Measurements from ENCODE around the gene CCSER1. TPM values are rescaled to one million over a fixed set of nuclear protein-coding genes. Genes with fewer than 3 reads are reported as not detected.

The CCSER1 gene
- total RNA-seq, 1 experiment from 2014 or later: 0.05 TPM

- TF ChIP-seq REST (IDR thresholded peaks at IDR 0.05; ENCODE audit: insufficient read depth in 1 of 2, low read depth in 2 of 2, low read length in 1 of 2): no peak
- no peak for TF ChIP-seq TCF7L2 (IDR thresholded peaks at IDR 0.05; ENCODE audit: low read depth, low read length)
- no peak for TF ChIP-seq SIN3A (IDR thresholded peaks at IDR 0.05; ENCODE audit: borderline replicate concordance, insufficient read depth, low read depth, low read length)
- TF ChIP-seq, protein P1, sequence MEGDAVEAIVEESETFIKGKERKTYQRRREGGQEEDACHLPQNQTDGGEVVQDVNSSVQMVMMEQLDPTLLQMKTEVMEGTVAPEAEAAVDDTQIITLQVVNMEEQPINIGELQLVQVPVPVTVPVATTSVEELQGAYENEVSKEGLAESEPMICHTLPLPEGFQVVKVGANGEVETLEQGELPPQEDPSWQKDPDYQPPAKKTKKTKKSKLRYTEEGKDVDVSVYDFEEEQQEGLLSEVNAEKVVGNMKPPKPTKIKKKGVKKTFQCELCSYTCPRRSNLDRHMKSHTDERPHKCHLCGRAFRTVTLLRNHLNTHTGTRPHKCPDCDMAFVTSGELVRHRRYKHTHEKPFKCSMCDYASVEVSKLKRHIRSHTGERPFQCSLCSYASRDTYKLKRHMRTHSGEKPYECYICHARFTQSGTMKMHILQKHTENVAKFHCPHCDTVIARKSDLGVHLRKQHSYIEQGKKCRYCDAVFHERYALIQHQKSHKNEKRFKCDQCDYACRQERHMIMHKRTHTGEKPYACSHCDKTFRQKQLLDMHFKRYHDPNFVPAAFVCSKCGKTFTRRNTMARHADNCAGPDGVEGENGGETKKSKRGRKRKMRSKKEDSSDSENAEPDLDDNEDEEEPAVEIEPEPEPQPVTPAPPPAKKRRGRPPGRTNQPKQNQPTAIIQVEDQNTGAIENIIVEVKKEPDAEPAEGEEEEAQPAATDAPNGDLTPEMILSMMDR (IDR thresholded peaks at IDR 0.05): no peak
- TF ChIP-seq POLR2AphosphoS5 (IDR thresholded peaks at IDR 0.05; ENCODE audit: low read depth, low read length): no peak
- intact Hi-C loops (cut with micrococcal nuclease; ENCODE audit: unreplicated experiment): no loop called here
- ATAC-seq (no peak), DNase-seq (ENCODE audit: low read depth, low spot score) (no peak)
- in situ Hi-C loops (cut with HindIII; ENCODE audit: low pct_unique_long_range_greater_than_20kb, low sequenced_read_pairs): no loop called here
- Histone ChIP-seq H3K36me3 (ENCODE audit: control insufficient read depth, insufficient read depth, low read length) (no peaks in the 10 kb centered on the region), H3K27ac (ENCODE audit: low read length) (no peak overlapping the region), H3K4me1 (ENCODE audit: control insufficient read depth, insufficient read depth, low read length) (no peaks in the 10 kb centered on the region), H3K4me3 (ENCODE audit: low read depth in 2 of 2, low read length in 2 of 2) (no peak overlapping the region), H3K9me3 (ENCODE audit: control insufficient read depth, insufficient read depth, low read depth, low read length) (no peaks in the 10 kb centered on the region), H3K27me3 (ENCODE audit: control insufficient read depth, insufficient read depth, low read length) (no peaks in the 10 kb centered on the region)
- POLR2A ChIA-PET: no interaction called here
- CTCF ChIA-PET: no interaction called here
- no TSS peak for BruUV-seq (replicated peaks)
These were observed 82.7 kb downstream of the CCSER1 start for GRCh38 chr4:90209922-90210321.

- no peaks in the 10 kb centered on the region for H3K36me3 ChIP-seq (ENCODE audit: control insufficient read depth, insufficient read depth, low read length)
- no peak overlapping the region for H3K27ac ChIP-seq (ENCODE audit: low read length)
- no peaks in the 10 kb centered on the region for H3K9me3 ChIP-seq (ENCODE audit: control insufficient read depth, insufficient read depth, low read depth, low read length)
- intact Hi-C loops (cut with micrococcal nuclease; ENCODE audit: unreplicated experiment): no loop called here
- no peak overlapping the region for H3K4me3 ChIP-seq (ENCODE audit: low read depth in 2 of 2, low read length in 2 of 2)
- in situ Hi-C loops (cut with HindIII; ENCODE audit: low pct_unique_long_range_greater_than_20kb, low sequenced_read_pairs): no loop called here
- BruUV-seq (replicated peaks): no TSS peak
- no peak for DNase-seq (ENCODE audit: low read depth, low spot score)
- CTCF ChIA-PET: no interaction called here
- no peak for ATAC-seq
- TF ChIP-seq, protein P1 (IDR thresholded peaks at IDR 0.05): no peak
- TF ChIP-seq TCF7L2 (IDR thresholded peaks at IDR 0.05; ENCODE audit: low read depth, low read length) (no peak), POLR2AphosphoS5 (IDR thresholded peaks at IDR 0.05; ENCODE audit: low read depth, low read length) (no peak), REST (IDR thresholded peaks at IDR 0.05; ENCODE audit: insufficient read depth in 1 of 2, low read depth in 2 of 2, low read length in 1 of 2) (no peak), SIN3A (IDR thresholded peaks at IDR 0.05; ENCODE audit: borderline replicate concordance, insufficient read depth, low read depth, low read length) (no peak)
- no peaks in the 10 kb centered on the region for H3K27me3 ChIP-seq (ENCODE audit: control insufficient read depth, insufficient read depth, low read length)
- no peaks in the 10 kb centered on the region for H3K4me1 ChIP-seq (ENCODE audit: control insufficient read depth, insufficient read depth, low read length)
- POLR2A ChIA-PET: no interaction called here
These were observed 84.0 kb downstream of the CCSER1 start for GRCh38 chr4:90211174-90211573.
